Jurkat, Clone E6-1 (cell line): Measurements from ENCODE around the gene CWC15.
"Not testable (repeated sequence)": the region's sequence is repeated elsewhere in the genome, so short reads cannot be mapped to it uniquely, and the experiment has no call there.

Experiments
- DNase-seq: peaks from one replicate; pipeline ENCODE4 v3.0.0-alpha.2; 2011; ENCODE audit warnings: low read depth, low spot score
- H3K4me3 ChIP-seq: 2 replicates; pipeline ENCODE4 v1.5.1; 2011; ENCODE audit warnings: mild to moderate bottlenecking, low read length, control low read depth, moderate library complexity

CWC15 gene

GRCh38 chr11:94924612-94925011 is 48.7 kb downstream of the CWC15 start:
- peak; percentile 44 for DNase-seq
- no peak overlapping the region for H3K4me3 ChIP-seq

DNA sequence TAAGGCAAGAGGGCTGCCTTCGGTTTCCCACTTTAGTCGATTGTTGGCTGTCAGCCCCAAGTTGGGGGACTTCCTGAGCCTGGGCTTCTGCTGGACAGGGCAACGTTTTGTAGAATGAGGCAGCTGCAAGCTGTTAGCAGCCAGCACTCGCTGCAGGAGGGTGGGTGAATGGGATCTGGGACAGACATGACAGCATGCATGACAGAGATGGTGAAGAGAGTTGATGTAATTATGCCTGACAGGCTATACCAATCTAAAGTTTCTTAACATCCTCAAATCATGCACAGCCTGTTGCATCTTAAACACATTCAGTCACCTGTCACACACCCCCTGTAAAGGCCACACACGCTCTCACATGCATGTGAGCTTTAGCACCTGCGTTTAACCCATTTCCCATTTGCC is 49.2 kb downstream of the CWC15 start:
- DNase-seq: no peak
- no peak overlapping the region for H3K4me3 ChIP-seq

GRCh38 chr11:94923004-94923334 is 50.4 kb downstream of the CWC15 start:
- no peak for DNase-seq

DNA sequence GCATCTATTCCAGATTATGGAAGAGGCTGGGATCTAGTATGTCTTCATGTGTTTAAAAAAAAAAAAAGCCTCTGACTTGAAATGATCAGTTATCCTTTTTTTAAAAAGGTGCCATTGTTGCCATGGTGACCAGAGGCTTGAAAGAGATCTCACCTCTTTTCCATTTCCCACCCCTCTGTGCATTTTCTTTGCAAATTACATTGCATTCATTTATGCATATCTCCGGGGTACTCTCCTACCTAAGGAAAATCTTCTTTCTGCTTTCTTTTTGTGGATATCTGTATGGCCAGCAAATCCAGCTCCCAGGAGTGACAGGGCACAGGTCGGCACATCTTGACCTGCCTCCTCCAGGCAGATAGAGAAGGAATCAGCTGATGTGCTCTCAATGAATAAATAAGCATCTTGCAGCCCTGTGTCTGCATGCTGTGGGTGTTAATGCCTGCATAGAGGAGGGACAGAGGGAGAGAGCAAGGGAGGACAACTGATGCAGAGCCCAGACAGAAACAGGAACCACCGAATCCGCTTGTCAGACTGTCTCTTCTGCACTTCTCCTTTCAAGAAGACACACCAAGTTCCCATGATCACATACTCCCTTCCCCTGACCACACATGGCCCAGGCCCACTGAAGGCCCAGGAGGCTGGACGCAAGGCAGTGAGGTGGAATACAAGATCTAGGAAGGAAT is 50.9 kb downstream of the CWC15 start:
- H3K4me3 ChIP-seq: no peak overlapping the region
- no peak for DNase-seq

More at GRCh38 chr11:94923004-94923334, 50.4 kb downstream of the CWC15 start:
- H3K4me3 ChIP-seq: no peak overlapping the region

DNA sequence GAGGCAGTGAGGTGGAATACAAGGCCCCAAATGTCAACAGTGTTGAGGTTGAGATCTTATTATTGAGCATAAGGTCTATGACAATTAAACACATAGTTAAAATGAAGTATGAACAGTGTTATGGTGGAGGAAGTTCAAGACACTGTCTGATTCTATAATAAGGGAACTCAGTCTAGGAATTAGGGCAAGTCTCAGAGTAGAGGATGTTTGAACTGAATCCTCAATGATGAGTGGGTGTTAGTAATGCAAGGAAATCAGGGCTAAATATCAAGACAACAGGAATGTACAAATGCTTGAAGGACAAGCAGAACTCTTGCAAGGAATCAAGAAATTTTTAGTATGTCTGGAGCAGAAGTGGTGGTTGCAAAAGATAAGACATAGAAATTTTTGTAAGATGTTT is 53.0 kb downstream of the CWC15 start:
- no peak for DNase-seq
- H3K4me3 ChIP-seq: no peak overlapping the region

GRCh38 chr11:94913718-94914394 is 59.5 kb downstream of the CWC15 start:
- H3K4me3 ChIP-seq, DNase-seq: not testable (repeated sequence)

DNA sequence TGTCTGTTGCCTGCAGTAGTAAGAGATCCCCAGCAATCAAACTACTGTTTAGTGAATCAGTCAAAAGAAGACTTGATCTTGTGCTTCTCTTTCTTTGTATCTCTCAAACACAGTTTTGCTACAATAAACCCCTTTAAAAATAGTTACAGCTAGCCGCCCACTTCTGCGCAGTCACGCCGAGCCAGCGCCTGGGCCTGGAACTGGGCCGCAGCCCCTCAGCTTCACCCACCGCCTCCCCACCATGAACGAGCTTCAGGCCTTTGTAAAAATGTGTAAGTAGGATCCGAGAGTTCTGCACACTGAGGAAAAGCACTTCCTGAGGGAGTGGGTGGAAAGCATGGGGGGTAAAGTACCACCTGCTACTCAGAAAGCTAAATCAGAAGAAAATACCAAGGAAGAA is 60.5 kb downstream of the CWC15 start:
- no peak for DNase-seq
- H3K4me3 ChIP-seq: no peak overlapping the region
